Brain microvascular endothelial cell (primary cell): ENCODE measurements around the gene SALL3.

ENCODE experiments used
- DNase-seq: peaks from one replicate; pipeline ENCODE4 v3.0.0-alpha.2; 2020
- H3K27ac ChIP-seq: fragments of 250-450 bp; sonication (Bioruptor Pico); 2 replicates; pipeline ENCODE4 v1.5.1; 2020; ENCODE audit warnings: mild to moderate bottlenecking, moderate library complexity
- H3K27me3 ChIP-seq: fragments of 250-450 bp; sonication (Bioruptor Pico); replicated peaks from 2 replicates; pipeline ENCODE4 v1.5.1; 2020; ENCODE audit warnings: mild to moderate bottlenecking
- H3K36me3 ChIP-seq: fragments of 250-450 bp; sonication (Bioruptor Pico); replicated peaks from 2 replicates; pipeline ENCODE4 v1.5.1; 2020; ENCODE audit warnings: mild to moderate bottlenecking
- H3K4me3 ChIP-seq: 2 replicates; pipeline ENCODE4 v1.5.1; 2011; ENCODE audit warnings: low read depth, mild to moderate bottlenecking, control low read depth, low read length, moderate library complexity
- CTCF ChIP-seq: IDR thresholded peaks from 2 replicates; pipeline ENCODE4 v1.5.1; 2011; ENCODE audit warnings: low read depth, mild to moderate bottlenecking, moderate library complexity, low read length, control low read depth, inconsistent platforms; ENCODE audit errors: missing control alignments
- in situ Hi-C: cut with HindIII; loops from 2 replicates; pipeline ENCODE4 v1.10.0; 2017; ENCODE audit warnings: low sequenced_read_pairs, low pct_ligation_motif_present

The SALL3 gene

GRCh38 chr18:78965917-78966792 lies 13.5 kb upstream of the SALL3 start:
- Histone ChIP-seq H3K27ac (no peak overlapping the region), H3K36me3 (no peaks in the 10 kb centered on the region), H3K4me3 (no peak overlapping the region), H3K27me3 (no peaks in the 10 kb centered on the region)
- TF ChIP-seq CTCF, result no peak
- in situ Hi-C loops, result no loop called here
- no peak for DNase-seq

- Histone ChIP-seq H3K36me3 (no peaks in the 10 kb centered on the region), H3K27ac (no peak overlapping the region), H3K4me3 (no peak overlapping the region), H3K27me3 (no peaks in the 10 kb centered on the region)
- no peak for TF ChIP-seq CTCF
- in situ Hi-C loops, result no loop called here
- DNase-seq, result no peak
These were observed 12.9 kb upstream of the SALL3 start for GRCh38 chr18:78966793-78967106.

- no peak for TF ChIP-seq CTCF
- in situ Hi-C loops, result no loop called here
- Histone ChIP-seq H3K27ac (no peak overlapping the region), H3K4me3 (no peak overlapping the region), H3K36me3 (no peaks in the 10 kb centered on the region), H3K27me3 (peaks cover 4% of the 10 kb centered on the region)
- DNase-seq, result no peak
These were observed 11.9 kb upstream of the SALL3 start for GRCh38 chr18:78967692-78968091.

- in situ Hi-C loops, result no loop called here
- no peak overlapping the region for H3K4me3 ChIP-seq
- H3K36me3 ChIP-seq, result no peaks in the 10 kb centered on the region
- DNase-seq, result no peak
- no peak overlapping the region for H3K27ac ChIP-seq
- H3K27me3 ChIP-seq, result peaks cover 24% of the 10 kb centered on the region
- no peak for TF ChIP-seq CTCF
These were observed 9.9 kb upstream of the SALL3 start for GRCh38 chr18:78969574-78970315.

- in situ Hi-C loops, result no loop called here
- Histone ChIP-seq H3K27ac (no peak overlapping the region), H3K36me3 (no peaks in the 10 kb centered on the region), H3K27me3 (peaks cover 35% of the 10 kb centered on the region), H3K4me3 (no peak overlapping the region)
- DNase-seq, result no peak
- no peak for TF ChIP-seq CTCF
These were observed 8.8 kb upstream of the SALL3 start for GRCh38 chr18:78970774-78971333.
